ENCODE data around the gene ARHGAP6.

The ARHGAP6 gene

DNA sequence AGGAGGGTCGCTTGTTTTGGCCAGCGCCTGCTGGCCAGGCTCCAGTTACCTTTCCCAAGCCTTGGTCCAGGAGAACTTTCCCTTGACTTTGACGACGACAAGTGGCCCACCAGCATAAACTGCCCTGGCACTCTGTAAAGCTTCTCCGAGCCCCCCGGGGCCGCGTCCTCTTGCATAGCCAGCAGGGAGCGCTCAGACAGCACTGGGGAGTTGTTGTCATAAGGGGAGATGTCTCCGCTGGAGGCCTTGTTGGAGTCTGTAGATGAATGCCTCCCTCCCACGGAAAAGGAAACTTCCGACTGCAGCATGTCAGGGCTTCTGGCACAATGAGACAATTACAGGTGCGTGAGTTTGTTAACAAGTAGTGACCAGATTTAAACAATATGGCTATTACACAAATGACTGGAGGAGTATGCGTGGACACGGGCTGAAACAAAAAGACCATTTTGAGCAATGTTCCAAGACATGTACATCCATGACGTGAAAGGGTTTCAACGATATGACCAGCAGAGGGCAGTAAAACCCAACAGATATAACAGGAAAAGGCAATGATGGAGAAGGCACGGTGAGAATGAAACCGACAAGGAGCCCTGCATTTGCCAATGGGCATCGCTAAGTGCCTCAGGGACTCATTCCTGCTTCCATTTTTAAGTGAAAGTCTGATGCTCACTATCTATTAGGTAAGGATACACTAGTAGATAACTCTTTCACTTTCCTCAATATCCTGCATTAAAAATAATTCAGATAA is 521.6 kb downstream of the ARHGAP6 start:
- Histone ChIP-seq H3K9me3 (ENCODE audit: severe bottlenecking) (no peaks in the 10 kb centered on the region), H3K27me3 (ENCODE audit: insufficient read depth, poor library complexity, severe bottlenecking) (no peaks in the 10 kb centered on the region), H3K27ac (ENCODE audit: poor library complexity, severe bottlenecking) (no peak overlapping the region), H3K4me3 (ENCODE audit: severe bottlenecking) (no peak overlapping the region), H3K36me3 (ENCODE audit: low read depth) (no peaks in the 10 kb centered on the region), H3K4me1 (ENCODE audit: insufficient read depth, poor library complexity, severe bottlenecking) (no peaks in the 10 kb centered on the region)
- TF ChIP-seq, protein P1, sequence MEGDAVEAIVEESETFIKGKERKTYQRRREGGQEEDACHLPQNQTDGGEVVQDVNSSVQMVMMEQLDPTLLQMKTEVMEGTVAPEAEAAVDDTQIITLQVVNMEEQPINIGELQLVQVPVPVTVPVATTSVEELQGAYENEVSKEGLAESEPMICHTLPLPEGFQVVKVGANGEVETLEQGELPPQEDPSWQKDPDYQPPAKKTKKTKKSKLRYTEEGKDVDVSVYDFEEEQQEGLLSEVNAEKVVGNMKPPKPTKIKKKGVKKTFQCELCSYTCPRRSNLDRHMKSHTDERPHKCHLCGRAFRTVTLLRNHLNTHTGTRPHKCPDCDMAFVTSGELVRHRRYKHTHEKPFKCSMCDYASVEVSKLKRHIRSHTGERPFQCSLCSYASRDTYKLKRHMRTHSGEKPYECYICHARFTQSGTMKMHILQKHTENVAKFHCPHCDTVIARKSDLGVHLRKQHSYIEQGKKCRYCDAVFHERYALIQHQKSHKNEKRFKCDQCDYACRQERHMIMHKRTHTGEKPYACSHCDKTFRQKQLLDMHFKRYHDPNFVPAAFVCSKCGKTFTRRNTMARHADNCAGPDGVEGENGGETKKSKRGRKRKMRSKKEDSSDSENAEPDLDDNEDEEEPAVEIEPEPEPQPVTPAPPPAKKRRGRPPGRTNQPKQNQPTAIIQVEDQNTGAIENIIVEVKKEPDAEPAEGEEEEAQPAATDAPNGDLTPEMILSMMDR (IDR thresholded peaks at IDR 0.05; ENCODE audit: poor library complexity, severe bottlenecking) = peak; percentile 63
- DNase-seq (ENCODE audit: low spot score) (no peak), ATAC-seq (ENCODE audit: low read depth) (peak; percentile 73)

DNA sequence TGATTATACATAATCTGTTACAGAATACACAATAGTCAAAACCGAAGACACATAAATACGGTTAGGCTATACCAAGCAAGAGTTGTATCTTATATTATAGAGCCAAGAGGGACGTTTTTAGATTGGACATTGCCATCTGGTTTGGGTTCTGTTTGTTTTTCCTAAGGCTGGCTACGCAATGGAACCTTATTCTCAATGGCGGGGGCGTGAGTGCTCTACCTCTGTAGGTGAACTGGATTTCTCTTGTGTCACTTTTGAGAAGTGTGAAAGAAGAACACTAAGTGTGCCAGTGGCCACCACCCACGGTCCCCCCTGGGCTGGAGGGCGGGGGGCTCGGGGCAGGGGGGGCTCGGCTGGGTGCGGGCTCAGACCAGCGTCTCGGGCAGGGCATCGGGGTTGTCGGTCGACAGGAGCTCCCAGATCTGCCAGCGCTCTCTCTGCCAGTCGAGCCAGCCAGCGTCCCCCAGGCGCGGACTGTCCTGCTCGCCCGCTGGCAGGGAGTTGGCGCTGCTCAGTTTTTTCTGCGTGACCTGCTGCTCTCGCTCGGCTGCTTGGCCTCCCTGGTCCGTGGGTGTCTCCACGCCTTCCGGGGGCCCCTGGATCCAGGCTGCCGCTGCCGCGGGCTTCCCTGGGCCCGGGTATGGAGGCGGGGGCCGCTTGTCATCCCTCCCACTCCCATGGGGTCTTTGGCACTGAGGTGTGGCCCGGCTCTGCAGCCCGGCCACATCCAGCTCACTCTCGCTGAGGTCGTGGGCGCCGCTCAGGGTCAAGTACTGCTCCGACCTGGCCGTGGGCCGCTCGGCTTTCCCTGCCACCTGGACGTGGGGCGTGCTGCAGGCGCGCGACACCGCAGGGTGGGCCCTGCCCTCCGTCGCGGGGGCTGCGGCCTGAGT is 527.0 kb downstream of the ARHGAP6 start:
- no peaks in the 10 kb centered on the region for H3K36me3 ChIP-seq (ENCODE audit: low read depth)
- H3K27ac ChIP-seq (ENCODE audit: poor library complexity, severe bottlenecking) = no peak overlapping the region
- TF ChIP-seq, protein P1 (IDR thresholded peaks at IDR 0.05; ENCODE audit: poor library complexity, severe bottlenecking) = no peak
- no peaks in the 10 kb centered on the region for H3K9me3 ChIP-seq (ENCODE audit: severe bottlenecking)
- DNase-seq (ENCODE audit: low spot score) (no peak), ATAC-seq (ENCODE audit: low read depth) (no peak)
- H3K27me3 ChIP-seq (ENCODE audit: insufficient read depth, poor library complexity, severe bottlenecking) = no peaks in the 10 kb centered on the region
- no peak overlapping the region for H3K4me3 ChIP-seq (ENCODE audit: severe bottlenecking)
- no peaks in the 10 kb centered on the region for H3K4me1 ChIP-seq (ENCODE audit: insufficient read depth, poor library complexity, severe bottlenecking)

DNA sequence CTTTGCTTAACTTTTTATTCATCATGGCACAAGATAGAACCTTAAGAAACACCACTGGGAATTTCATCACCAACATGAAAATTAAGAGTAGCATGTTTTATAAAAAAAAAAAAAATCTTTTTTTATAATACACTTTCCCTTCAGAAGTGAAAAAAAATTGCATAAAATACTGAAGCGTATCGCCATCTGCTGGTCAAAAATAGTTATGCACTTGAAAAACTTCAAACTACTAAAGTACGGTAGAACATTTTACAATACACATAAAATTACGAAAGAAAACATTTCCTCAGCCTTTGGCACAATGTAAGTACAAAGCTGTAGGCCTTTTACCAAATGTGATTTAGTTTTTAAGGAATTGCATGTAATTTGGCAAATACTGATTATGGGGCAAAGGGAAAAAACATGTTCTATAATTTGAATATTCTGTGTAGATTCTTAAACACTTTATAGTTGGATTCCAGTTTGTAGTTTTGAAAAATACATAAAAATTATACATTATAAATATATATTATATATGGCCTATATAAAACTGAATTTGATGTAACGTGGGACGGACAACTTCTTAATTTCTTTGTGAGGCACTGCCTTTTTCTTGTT is 528.1 kb downstream of the ARHGAP6 start:
- no peaks in the 10 kb centered on the region for H3K27me3 ChIP-seq (ENCODE audit: insufficient read depth, poor library complexity, severe bottlenecking)
- TF ChIP-seq, protein P1 (IDR thresholded peaks at IDR 0.05; ENCODE audit: poor library complexity, severe bottlenecking) = peak; percentile 75
- H3K9me3 ChIP-seq (ENCODE audit: severe bottlenecking) = no peaks in the 10 kb centered on the region
- H3K36me3 ChIP-seq (ENCODE audit: low read depth) = no peaks in the 10 kb centered on the region
- DNase-seq (ENCODE audit: low spot score) = no peak
- H3K4me1 ChIP-seq (ENCODE audit: insufficient read depth, poor library complexity, severe bottlenecking) = no peaks in the 10 kb centered on the region
- H3K4me3 ChIP-seq (ENCODE audit: severe bottlenecking) = no peak overlapping the region
- no peak for ATAC-seq (ENCODE audit: low read depth)
- no peak overlapping the region for H3K27ac ChIP-seq (ENCODE audit: poor library complexity, severe bottlenecking)

DNA sequence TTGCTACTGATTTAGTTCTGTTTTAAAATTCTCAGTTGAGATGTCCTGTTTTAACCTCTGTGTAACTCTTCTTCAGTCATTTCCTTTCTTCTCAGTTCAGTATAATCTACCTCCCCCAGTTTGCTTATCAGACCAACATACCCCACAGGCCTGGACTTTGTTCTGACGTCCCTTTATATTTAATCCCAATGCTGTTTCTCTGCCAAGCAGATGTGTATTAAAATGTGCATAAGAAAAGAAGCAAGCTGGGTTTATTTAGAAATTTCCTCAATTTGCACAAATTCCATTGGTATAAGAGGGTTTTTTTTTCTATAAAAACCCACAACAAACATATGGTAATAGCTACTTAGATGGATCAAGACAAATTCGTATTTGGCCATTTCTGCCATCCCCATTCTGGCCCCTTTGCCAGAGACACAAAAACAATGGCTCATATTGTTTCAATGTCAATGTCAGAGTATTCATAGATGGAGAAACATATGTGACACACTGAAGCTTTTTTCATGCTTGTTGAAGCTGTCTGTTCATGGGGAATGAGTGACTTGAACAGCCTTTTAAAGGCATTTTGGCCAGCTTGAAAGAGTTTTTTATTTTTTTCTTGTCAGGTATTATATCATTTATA is 530.0 kb downstream of the ARHGAP6 start:
- H3K27me3 ChIP-seq (ENCODE audit: insufficient read depth, poor library complexity, severe bottlenecking) = no peaks in the 10 kb centered on the region
- H3K4me3 ChIP-seq (ENCODE audit: severe bottlenecking) = no peak overlapping the region
- H3K9me3 ChIP-seq (ENCODE audit: severe bottlenecking) = no peaks in the 10 kb centered on the region
- H3K36me3 ChIP-seq (ENCODE audit: low read depth) = no peaks in the 10 kb centered on the region
- DNase-seq (ENCODE audit: low spot score) = no peak
- TF ChIP-seq, protein P1 (IDR thresholded peaks at IDR 0.05; ENCODE audit: poor library complexity, severe bottlenecking) = no peak
- ATAC-seq (ENCODE audit: low read depth) = no peak
- no peak overlapping the region for H3K27ac ChIP-seq (ENCODE audit: poor library complexity, severe bottlenecking)
- no peaks in the 10 kb centered on the region for H3K4me1 ChIP-seq (ENCODE audit: insufficient read depth, poor library complexity, severe bottlenecking)
